GM12873 (cell line): ENCODE measurements around the gene ITPR1.

Source experiments
- TF ChIP-seq, protein P1 (sequence below): IDR thresholded peaks from 2 replicates; pipeline ENCODE4 v1.5.1; 2012; ENCODE audit warnings: low read depth, mild to moderate bottlenecking, moderate library complexity, low read length, control low read depth; ENCODE audit not compliant: insufficient read depth; ENCODE audit errors: missing control alignments

Gene ITPR1

DNA sequence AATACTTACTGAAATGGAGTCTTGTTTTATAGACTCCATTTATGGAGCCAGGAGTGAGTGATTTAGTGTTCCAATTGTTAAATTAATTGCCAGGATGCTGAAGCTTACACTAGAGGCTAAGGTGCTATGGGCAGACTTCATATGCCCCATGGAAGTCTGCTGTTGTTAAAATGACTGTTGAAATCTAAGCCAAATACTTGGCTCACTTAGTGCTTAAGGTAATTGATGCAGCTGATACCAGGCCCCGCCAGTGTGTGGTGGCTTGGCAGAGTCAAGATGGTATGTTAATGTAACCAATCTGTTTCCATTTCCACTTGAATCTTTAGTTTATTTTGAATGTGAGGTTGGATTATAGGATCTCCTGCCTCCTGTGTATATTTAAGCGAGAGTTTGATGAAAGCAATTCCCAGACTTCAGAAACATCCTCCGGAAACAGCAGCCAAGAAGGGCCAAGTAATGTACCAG is 187.1 kb downstream of the ITPR1 start:
- TF ChIP-seq, protein P1, sequence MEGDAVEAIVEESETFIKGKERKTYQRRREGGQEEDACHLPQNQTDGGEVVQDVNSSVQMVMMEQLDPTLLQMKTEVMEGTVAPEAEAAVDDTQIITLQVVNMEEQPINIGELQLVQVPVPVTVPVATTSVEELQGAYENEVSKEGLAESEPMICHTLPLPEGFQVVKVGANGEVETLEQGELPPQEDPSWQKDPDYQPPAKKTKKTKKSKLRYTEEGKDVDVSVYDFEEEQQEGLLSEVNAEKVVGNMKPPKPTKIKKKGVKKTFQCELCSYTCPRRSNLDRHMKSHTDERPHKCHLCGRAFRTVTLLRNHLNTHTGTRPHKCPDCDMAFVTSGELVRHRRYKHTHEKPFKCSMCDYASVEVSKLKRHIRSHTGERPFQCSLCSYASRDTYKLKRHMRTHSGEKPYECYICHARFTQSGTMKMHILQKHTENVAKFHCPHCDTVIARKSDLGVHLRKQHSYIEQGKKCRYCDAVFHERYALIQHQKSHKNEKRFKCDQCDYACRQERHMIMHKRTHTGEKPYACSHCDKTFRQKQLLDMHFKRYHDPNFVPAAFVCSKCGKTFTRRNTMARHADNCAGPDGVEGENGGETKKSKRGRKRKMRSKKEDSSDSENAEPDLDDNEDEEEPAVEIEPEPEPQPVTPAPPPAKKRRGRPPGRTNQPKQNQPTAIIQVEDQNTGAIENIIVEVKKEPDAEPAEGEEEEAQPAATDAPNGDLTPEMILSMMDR, result no peak

DNA sequence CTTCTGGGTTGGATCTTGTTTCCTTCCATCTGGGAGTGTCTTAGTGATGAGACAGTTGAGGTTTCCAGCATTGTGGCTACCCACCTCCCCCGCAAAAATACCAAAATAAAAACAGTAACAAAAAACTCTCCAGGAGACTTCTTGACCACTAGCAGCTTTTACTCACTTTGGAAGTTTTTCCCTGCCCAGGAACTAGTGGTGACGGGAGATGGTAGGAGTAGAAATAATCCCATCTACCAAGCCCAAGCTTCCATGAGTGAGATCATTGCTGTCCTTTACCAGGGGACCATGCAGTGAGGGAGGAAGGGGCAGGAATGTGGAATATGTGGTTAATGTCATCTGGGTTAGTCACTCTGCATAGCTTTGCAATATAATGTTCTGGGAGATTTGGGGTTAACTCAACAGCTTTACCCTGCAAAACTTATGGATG is 187.7 kb downstream of the ITPR1 start:
- TF ChIP-seq, protein P1, result no peak

DNA sequence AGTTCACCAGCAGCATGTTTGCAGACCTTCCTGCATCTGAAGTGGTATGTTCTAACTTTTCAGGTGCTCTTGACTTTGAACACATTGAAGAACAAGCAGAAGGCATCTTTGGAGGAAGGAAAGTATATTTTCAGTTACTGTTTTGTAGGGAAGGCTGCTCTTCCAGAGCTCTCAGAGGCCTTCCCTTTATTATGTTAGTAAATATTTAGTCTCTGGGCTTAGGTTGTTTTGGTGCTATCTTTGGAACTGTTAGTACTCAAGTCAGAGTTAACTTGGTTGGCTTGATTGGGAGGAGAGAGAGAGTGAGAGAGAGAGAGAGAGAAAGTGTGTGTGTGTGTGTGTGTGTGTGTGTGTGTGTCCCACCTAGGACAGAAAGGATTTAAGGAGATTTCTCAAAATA is 188.2 kb downstream of the ITPR1 start:
- TF ChIP-seq, protein P1, result no peak

DNA sequence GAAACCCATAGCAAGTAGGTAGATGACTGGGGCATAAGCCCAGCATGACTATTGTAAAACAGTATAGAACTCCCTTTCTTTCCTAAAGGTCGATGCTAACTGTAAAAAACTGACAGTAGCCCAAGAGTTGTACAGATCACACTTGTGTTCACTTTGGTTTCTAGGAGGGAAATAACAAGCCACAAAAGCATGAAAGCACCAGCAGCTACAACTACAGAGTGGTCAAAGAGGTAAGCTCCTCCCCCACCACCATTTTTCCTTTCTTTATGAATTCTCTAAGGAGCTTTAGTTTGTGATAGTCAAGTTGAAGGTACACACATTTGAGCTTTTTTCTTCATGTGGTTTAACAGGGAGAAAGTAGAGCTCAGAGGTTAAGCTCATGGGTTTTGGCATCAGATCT is 191.0 kb downstream of the ITPR1 start:
- TF ChIP-seq, protein P1, result no peak

DNA sequence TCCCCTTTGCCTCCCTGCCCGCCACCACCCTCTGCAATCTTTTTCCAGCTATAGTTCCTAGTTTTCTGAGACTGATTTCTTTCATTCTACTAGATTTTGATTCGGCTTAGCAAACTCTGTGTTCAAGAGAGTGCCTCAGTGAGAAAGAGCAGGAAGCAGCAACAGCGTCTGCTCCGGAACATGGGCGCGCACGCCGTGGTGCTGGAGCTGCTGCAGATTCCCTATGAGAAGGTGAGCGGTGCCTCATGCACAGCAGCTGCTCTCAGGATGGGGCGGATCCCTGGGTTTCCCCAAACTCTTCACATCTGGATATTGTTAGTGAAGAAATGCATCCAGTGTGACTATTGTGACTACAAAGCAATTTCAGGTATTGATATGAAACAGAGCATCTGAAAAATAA is 191.8 kb downstream of the ITPR1 start:
- TF ChIP-seq, protein P1, result no peak

DNA sequence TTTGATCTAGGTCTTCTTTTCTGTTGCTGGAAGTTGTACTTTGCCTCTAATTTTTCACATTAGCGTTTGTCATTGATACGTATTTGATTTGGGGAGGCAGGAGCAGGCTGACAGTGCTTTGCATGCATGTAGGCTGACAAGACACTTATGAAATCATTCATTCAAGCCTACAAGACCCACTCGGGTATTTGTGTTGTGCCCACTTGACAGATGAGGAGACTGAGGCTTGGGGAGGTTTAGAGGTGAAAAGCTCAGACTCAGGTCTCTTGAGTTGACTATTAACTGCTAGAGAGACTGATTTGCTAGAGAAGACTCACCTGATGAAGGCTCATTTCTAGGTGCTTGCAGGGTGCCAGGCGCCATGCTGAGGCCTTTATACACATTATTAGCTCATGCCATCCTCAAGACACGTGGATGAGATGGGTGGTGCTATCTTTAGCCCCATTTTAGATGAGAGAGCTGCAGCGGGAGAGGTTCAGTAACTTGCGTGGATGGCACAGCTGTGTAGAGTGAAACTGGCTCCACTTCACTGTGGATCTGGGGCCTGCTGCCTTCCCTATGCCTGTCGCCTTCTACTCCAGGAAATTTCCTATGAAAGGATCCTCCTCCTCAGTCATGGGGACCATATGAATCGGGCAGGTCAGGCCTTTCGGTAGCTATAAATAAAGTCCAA is 192.7 kb downstream of the ITPR1 start:
- TF ChIP-seq, protein P1, result no peak

DNA sequence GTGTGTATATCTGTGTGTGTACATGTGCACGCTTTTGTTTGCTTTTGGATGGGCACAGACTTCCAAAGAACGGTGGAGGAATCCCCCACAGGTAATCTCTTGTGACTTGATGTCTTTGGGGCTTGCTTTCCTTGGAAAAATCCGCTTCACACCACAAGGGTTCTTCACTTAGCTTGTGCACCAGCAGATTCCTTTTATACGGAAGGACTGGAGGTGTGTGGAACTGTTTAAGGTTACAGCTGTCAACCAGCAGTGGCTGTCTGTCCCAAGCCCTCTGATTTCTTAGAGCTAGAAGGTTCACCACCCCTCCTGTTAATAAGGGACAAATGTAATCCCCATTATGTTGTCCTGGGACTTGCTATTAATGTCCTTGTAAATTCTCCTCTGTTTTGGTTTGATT is 193.5 kb downstream of the ITPR1 start:
- TF ChIP-seq, protein P1, result no peak

DNA sequence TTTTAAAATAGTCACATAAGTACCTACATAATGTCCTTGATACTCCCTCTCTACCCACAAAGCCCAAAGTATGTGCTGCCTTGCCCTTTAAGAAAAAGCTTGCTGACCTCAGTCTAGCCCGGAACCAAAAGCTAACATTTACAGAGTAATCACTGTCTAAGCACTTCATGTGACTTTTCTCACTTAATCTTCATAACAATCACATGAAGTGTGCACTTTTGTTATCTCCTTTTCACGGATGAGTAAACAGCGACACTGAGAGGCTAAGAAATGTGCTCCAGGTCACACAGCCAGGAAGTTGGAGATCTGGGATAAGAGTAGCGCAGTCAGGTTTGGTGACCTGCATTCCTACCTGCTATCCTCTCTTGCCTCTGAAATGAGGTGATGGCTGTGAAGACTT is 194.0 kb downstream of the ITPR1 start:
- TF ChIP-seq, protein P1, result no peak
